HG03064 (cell line): ENCODE measurements around the gene FRMD5.
"Not testable (repeated sequence)": the region's sequence is repeated elsewhere in the genome, so short reads cannot be mapped to it uniquely, and the experiment has no call there.

Experiments used
- ATAC-seq: cut with Tn5 transposase; IDR thresholded peaks from one replicate; pipeline ENCODE4 v1.9.1; 2021; ENCODE audit warnings: low read depth; ENCODE audit not compliant: unreplicated experiment

FRMD5 gene

DNA sequence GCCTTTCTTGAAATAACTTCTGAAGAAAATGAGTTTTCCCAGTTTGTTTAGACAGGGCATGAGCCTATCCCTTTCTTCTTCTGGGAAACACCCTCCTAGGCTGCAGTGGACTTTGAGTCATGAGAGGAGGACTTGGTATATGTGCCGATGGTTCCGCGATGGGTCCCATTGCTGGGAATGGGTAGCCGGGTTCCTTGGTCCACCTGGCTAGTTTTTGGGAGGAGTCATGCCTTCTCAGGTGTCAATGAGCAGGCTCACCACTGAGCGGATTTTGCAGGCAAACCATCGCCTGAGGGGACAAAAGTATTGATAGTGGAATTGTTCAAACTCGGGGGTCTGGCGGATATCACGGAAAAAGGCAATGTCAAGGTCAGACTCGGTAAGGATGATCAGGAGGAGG lies 321.4 kb downstream of the FRMD5 start:
- ATAC-seq: no peak

DNA sequence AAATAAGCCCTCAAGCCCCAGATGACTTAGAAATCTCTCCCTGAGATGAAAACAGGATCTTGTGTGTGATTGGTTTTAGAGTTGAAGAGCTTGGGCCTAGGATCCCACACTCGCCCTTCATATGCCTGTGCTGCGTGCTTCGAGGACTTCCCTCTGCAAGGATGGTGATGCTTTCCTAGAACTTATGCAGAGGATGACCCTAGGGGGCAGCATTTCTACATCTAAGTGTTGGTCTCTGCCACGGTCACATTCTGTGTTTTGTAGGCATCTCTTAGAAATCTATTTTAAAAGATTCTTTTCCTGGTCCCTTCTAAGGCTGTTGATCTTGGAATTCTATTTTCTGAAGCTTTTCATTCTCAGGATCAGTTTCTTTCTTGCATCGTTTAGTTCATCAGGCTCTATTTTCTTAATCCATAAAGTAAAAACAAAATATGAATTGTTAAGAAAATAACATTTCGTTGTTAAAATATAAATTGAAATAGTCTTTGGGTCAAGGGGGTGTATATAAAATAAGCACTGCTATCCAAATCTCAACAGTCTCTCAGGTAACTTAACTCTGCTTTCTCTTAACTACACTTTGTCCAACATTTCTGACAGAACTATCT lies 322.6 kb downstream of the FRMD5 start:
- ATAC-seq: no peak

- ATAC-seq: no peak
Observed at GRCh38 chr15:43871835-43872234, 323.2 kb downstream of the FRMD5 start.

- no peak for ATAC-seq
Observed at GRCh38 chr15:43868406-43868805, 326.7 kb downstream of the FRMD5 start.

- no peak for ATAC-seq
Observed at GRCh38 chr15:43867096-43867495, 328.0 kb downstream of the FRMD5 start.

- not testable (repeated sequence) for ATAC-seq
Observed at GRCh38 chr15:43866636-43867035, 328.4 kb downstream of the FRMD5 start.

- no peak for ATAC-seq
Observed at GRCh38 chr15:43859546-43859945, 335.5 kb downstream of the FRMD5 start.

DNA sequence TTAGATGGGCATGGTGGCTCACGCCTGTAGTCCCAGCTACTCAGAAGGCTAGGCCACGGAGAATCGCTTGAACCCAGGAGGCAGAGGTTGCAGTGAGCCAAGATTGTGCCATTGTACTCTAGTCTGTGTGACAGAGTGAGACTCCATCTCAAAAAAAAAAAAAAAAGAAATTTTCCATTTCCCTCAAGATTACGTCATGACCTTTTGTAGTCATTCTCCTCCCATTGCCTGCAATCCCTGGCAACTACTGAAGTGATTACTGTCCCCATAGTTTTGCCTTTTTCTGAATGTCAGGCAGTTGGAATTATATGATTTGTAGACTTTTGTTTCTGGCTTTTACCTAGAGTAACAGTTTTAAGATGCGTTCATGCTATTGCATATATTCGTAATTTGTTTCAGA lies 340.3 kb downstream of the FRMD5 start:
- no peak for ATAC-seq

DNA sequence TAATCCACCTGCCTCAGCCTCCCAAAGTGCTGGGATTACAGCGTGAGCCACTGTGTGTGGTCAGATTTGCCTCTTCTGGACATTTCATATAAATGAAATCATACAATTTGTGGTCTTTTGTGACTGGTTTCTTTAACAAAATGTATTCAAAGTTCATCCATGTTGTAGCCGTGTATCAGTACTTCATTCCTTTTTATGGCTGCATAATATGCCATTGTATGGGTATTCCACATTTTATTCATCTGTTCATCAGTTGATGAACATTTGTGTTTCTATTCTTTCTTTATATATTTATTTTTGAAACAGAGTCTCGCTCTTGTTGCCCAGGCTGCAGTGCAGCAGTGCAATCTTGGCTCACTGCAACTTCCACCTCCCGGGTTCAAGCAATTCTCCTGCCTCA lies 342.5 kb downstream of the FRMD5 start:
- no peak for ATAC-seq

GRCh38 chr15:43851251-43851650 lies 343.8 kb downstream of the FRMD5 start:
- no peak for ATAC-seq

GRCh38 chr15:43845421-43845820 lies 349.6 kb downstream of the FRMD5 start:
- no peak for ATAC-seq

- not testable (repeated sequence) for ATAC-seq
Observed at GRCh38 chr15:43832485-43832884, 362.6 kb downstream of the FRMD5 start.

- ATAC-seq: not testable (repeated sequence)
Observed at GRCh38 chr15:43831519-43832052, 363.5 kb downstream of the FRMD5 start.

DNA sequence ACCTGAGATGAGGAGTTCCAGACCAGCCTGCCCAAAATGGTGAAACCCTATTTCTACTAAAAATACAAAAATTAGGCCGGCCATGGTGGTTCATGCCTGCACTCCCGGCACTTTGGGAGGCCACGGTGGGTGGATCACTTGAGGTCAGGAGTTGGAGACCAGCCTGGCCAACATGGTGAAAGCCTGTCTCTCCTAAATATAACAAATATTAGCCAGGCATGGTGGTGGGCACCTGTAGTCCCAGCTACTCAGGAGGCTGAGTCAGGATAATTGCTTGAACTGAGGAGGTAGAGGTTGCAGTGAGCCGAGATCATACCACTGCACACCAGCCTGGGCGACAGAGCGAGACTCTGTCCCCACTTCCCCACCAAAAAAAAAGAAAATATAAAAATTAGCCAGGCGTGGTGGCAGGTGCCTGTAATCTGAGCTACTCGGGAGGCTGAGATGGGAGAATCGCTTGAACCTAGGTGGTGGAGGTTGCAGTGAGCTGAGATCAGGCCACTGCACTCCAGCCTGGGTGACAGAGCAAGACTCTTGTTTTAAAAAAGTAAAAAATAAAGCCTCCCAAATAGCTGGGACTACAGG lies 364.3 kb downstream of the FRMD5 start:
- ATAC-seq: not testable (repeated sequence)

- not testable (repeated sequence) for ATAC-seq
Observed at GRCh38 chr15:43829951-43830540, 365.0 kb downstream of the FRMD5 start.

DNA sequence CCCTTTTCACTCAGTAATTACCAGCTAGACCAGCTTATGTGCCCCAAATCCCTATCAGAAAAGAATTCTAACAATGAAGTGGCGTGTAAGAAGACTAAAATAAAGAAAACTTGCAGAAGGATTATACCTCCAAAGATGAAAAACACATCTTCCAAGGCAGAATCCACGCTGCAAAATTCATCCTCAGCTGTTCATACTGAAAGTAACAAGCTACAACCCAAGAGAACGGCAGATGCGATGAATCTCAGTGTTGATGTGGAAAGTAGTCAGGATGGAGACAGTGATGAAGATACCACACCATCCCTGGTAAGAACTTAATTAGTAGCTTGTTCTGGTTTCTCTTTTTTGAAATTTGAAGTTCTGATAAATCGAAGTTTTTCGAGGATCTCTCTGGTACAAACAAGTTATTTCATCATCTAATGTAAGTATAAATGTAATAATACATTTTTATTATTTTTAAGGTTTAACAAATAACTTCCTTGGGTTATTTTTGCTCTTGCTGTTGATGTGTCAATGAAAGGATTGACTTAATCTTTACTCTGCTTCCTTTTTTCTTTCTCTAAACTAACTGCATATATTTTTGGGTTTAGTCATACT lies 366.9 kb downstream of the FRMD5 start:
- ATAC-seq: no peak

GRCh38 chr15:43826508-43827341 lies 368.3 kb downstream of the FRMD5 start, which contains the start of gene WDR76:
WDR76 (plus strand) TSS chr15:43827002; CDS start chr15:43827033, 31 bp downstream.
- peak; percentile 46 for ATAC-seq

DNA sequence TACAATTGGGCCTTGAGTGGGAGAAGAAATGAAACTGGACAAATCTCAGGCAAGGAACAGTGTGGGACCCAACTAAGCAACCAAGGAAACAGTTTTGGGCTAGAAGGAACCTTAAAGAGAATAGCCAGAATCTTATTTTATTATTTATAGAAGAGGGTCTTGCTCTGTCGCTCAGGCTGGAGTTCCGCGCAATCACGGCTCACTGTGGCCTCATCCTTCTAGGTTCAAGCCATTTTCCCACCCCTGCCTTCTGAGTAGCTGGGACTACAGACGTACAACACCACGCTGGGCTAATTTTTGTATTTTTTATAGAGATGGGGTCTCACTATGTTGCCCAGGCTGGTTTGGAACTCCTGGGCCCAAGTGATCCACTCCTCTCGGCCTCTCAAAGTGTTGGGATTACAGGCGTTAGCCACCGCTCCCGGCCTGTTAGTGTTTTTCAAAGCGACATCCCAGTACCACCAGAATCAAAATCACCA lies 369.0 kb downstream of the FRMD5 start:
- ATAC-seq: no peak

- ATAC-seq: not testable (repeated sequence)
Observed at GRCh38 chr15:43825305-43825704, 369.8 kb downstream of the FRMD5 start.
